ENCODE data around the gene NDST1. TPM values are rescaled to one million over a fixed set of nuclear protein-coding genes. Genes with fewer than 3 reads are reported as not detected.

NDST1 gene
- total RNA-seq, 1 donor from 2014 or later = 321 TPM

- no peak for FAIRE-seq
- peak overlapping the region; percentile 41 for H3K27ac Mint-ChIP-seq (ENCODE audit: unreplicated experiment)
- H3K9ac ChIP-seq (ENCODE audit: low read length) = no peak overlapping the region
These were observed 62.4 kb downstream of the NDST1 start for GRCh38 chr5:150570333-150570732.

GRCh38 chr5:150571836-150572235, 63.9 kb downstream of the NDST1 start:
- no peak overlapping the region for H3K4me2 ChIP-seq (ENCODE audit: low read length)
- no peak overlapping the region for H3K27ac ChIP-seq (ENCODE audit: low read depth, low read length)
- H3K79me2 ChIP-seq (ENCODE audit: insufficient read depth, low read length) = no peaks in the 10 kb centered on the region
- Mint-ChIP-seq H3K27ac (ENCODE audit: unreplicated experiment) (peak overlapping the region; percentile 86), H3K27me3 (ENCODE audit: low read depth, unreplicated experiment) (peaks cover 7% of the 10 kb centered on the region), H3K36me3 (ENCODE audit: low read depth, unreplicated experiment) (no peaks in the 10 kb centered on the region), H3K4me3 (ENCODE audit: unreplicated experiment) (no peak overlapping the region), H3K4me1 (ENCODE audit: low read depth, unreplicated experiment) (peaks cover 7% of the 10 kb centered on the region), H3K9me3 (ENCODE audit: unreplicated experiment) (no peaks in the 10 kb centered on the region)
- H3K4me1 ChIP-seq (ENCODE audit: insufficient read depth, low read length) = peaks cover 6% of the 10 kb centered on the region
- FAIRE-seq (no peak), DNase-seq (ENCODE audit: low read depth) (no peak)
- H4K20me1 ChIP-seq (ENCODE audit: insufficient read depth, low read length) = no peaks in the 10 kb centered on the region
- H3K9me3 ChIP-seq (ENCODE audit: insufficient read depth, low read depth, low read length) = no peaks in the 10 kb centered on the region
- H3K36me3 ChIP-seq (ENCODE audit: insufficient read depth, low read length) = no peaks in the 10 kb centered on the region
- H3K27me3 ChIP-seq (ENCODE audit: insufficient read depth, low read length) = no peaks in the 10 kb centered on the region
- TF ChIP-seq CTCF (IDR thresholded peaks at IDR 0.05; ENCODE audit: insufficient read depth, low read depth, low read length) (no peak), EZH2 (IDR thresholded peaks at IDR 0.05; ENCODE audit: insufficient read depth, low read length) (no peak)
- no peak overlapping the region for H3K9ac ChIP-seq (ENCODE audit: low read length)
- H3K4me3 ChIP-seq (ENCODE audit: insufficient read depth, low read depth, low read length) = no peak overlapping the region
- H2AFZ ChIP-seq (ENCODE audit: low read depth, low read length) = no peak overlapping the region

More at GRCh38 chr5:150570333-150570732, 62.4 kb downstream of the NDST1 start:
- H3K4me1 Mint-ChIP-seq (ENCODE audit: low read depth, unreplicated experiment) = peaks cover 7% of the 10 kb centered on the region
- Histone ChIP-seq H2AFZ (ENCODE audit: low read depth, low read length) (no peak overlapping the region), H3K27ac (ENCODE audit: low read depth, low read length) (no peak overlapping the region), H3K4me1 (ENCODE audit: insufficient read depth, low read length) (peaks cover 6% of the 10 kb centered on the region), H4K20me1 (ENCODE audit: insufficient read depth, low read length) (no peaks in the 10 kb centered on the region), H3K36me3 (ENCODE audit: insufficient read depth, low read length) (no peaks in the 10 kb centered on the region), H3K4me3 (ENCODE audit: insufficient read depth, low read depth, low read length) (no peak overlapping the region), H3K27me3 (ENCODE audit: insufficient read depth, low read length) (no peaks in the 10 kb centered on the region), H3K79me2 (ENCODE audit: insufficient read depth, low read length) (no peaks in the 10 kb centered on the region), H3K4me2 (ENCODE audit: low read length) (no peak overlapping the region), H3K9me3 (ENCODE audit: insufficient read depth, low read depth, low read length) (no peaks in the 10 kb centered on the region)
- no peak overlapping the region for H3K4me3 Mint-ChIP-seq (ENCODE audit: unreplicated experiment)
- no peaks in the 10 kb centered on the region for H3K36me3 Mint-ChIP-seq (ENCODE audit: low read depth, unreplicated experiment)
- no peak for DNase-seq (ENCODE audit: low read depth)
- TF ChIP-seq EZH2 (IDR thresholded peaks at IDR 0.05; ENCODE audit: insufficient read depth, low read length) (no peak), CTCF (IDR thresholded peaks at IDR 0.05; ENCODE audit: insufficient read depth, low read depth, low read length) (no peak)
- peaks cover 7% of the 10 kb centered on the region for H3K27me3 Mint-ChIP-seq (ENCODE audit: low read depth, unreplicated experiment)
- no peaks in the 10 kb centered on the region for H3K9me3 Mint-ChIP-seq (ENCODE audit: unreplicated experiment)

- H3K4me1 ChIP-seq (ENCODE audit: insufficient read depth, low read length) = no peaks in the 10 kb centered on the region
- Mint-ChIP-seq H3K4me1 (ENCODE audit: low read depth, unreplicated experiment) (no peaks in the 10 kb centered on the region), H3K27me3 (ENCODE audit: low read depth, unreplicated experiment) (peaks cover 13% of the 10 kb centered on the region), H3K4me3 (ENCODE audit: unreplicated experiment) (no peak overlapping the region), H3K9me3 (ENCODE audit: unreplicated experiment) (no peaks in the 10 kb centered on the region), H3K36me3 (ENCODE audit: low read depth, unreplicated experiment) (no peaks in the 10 kb centered on the region), H3K27ac (ENCODE audit: unreplicated experiment) (no peak overlapping the region)
- no peak for DNase-seq (ENCODE audit: low read depth)
- H3K27ac ChIP-seq (ENCODE audit: low read depth, low read length) = no peak overlapping the region
- no peak for TF ChIP-seq CTCF (IDR thresholded peaks at IDR 0.05; ENCODE audit: insufficient read depth, low read depth, low read length)
- TF ChIP-seq EZH2 (IDR thresholded peaks at IDR 0.05; ENCODE audit: insufficient read depth, low read length) = no peak
- no peak overlapping the region for H3K4me2 ChIP-seq (ENCODE audit: low read length)
- H3K36me3 ChIP-seq (ENCODE audit: insufficient read depth, low read length) = no peaks in the 10 kb centered on the region
- H3K27me3 ChIP-seq (ENCODE audit: insufficient read depth, low read length) = no peaks in the 10 kb centered on the region
- no peak overlapping the region for H3K4me3 ChIP-seq (ENCODE audit: insufficient read depth, low read depth, low read length)
- H2AFZ ChIP-seq (ENCODE audit: low read depth, low read length) = no peak overlapping the region
- no peaks in the 10 kb centered on the region for H4K20me1 ChIP-seq (ENCODE audit: insufficient read depth, low read length)
- no peak overlapping the region for H3K9ac ChIP-seq (ENCODE audit: low read length)
- no peaks in the 10 kb centered on the region for H3K9me3 ChIP-seq (ENCODE audit: insufficient read depth, low read depth, low read length)
- FAIRE-seq = no peak
- no peaks in the 10 kb centered on the region for H3K79me2 ChIP-seq (ENCODE audit: insufficient read depth, low read length)
These were observed 65.3 kb downstream of the NDST1 start for GRCh38 chr5:150573216-150573615.

Measured in astrocyte (in vitro differentiated cells and primary cell).